ENCODE data around the gene PPP6R2. TPM values are rescaled to one million over a fixed set of nuclear protein-coding genes. Genes with fewer than 3 reads are reported as not detected.
"Not testable (repeated sequence)": the region's sequence is repeated elsewhere in the genome, so short reads cannot be mapped to it uniquely, and the experiment has no call there.

PPP6R2 gene
- total RNA-seq, 2 donors from 2014 or later: 58.7 to 81.2 TPM

- DNase-seq: no peak
- Histone ChIP-seq H3K27ac (ENCODE audit: low read depth, low read length) (no peak overlapping the region), H3K4me1 (ENCODE audit: control insufficient read depth, insufficient read depth, low read length) (peaks cover 5% of the 10 kb centered on the region), H3K36me3 (ENCODE audit: control insufficient read depth, insufficient read depth, low read length) (peaks cover 80% of the 10 kb centered on the region), H3K4me3 (ENCODE audit: low read length) (no peak overlapping the region), H3K9me3 (ENCODE audit: control insufficient read depth, low read length) (no peaks in the 10 kb centered on the region), H3K9ac (ENCODE audit: extremely low read depth, low read length, poor library complexity, severe bottlenecking) (no peak overlapping the region), H3K27me3 (ENCODE audit: control insufficient read depth, insufficient read depth, low read length, poor library complexity, severe bottlenecking) (no peaks in the 10 kb centered on the region)
- H3K36me3 Mint-ChIP-seq (ENCODE audit: low read depth): peaks cover 66% of the 10 kb centered on the region
- no peaks in the 10 kb centered on the region for H3K4me1 Mint-ChIP-seq
- H3K4me3 Mint-ChIP-seq: no peak overlapping the region
- no peaks in the 10 kb centered on the region for H3K27me3 Mint-ChIP-seq (ENCODE audit: insufficient read depth)
- no peak for TF ChIP-seq CTCF (conservative IDR thresholded peaks at IDR 0.05)
- no peaks in the 10 kb centered on the region for H3K9me3 Mint-ChIP-seq
- H3K27ac Mint-ChIP-seq: no peak overlapping the region
- 95 to 97% methylated on average over 12 to 14 of the region's 14 CpGs for WGBS, 2 experiments (ENCODE audit: insufficient coverage in 1 of 2, insufficient read length in 1 of 2)
Observed at GRCh38 chr22:50423956-50424355, 80.8 kb downstream of the PPP6R2 start.

- no peak overlapping the region for H3K4me3 Mint-ChIP-seq
- Histone ChIP-seq H3K4me1 (ENCODE audit: control insufficient read depth, insufficient read depth, low read length) (peaks cover 5% of the 10 kb centered on the region), H3K36me3 (ENCODE audit: control insufficient read depth, insufficient read depth, low read length) (peaks cover 79% of the 10 kb centered on the region), H3K27ac (ENCODE audit: low read depth, low read length) (no peak overlapping the region), H3K9me3 (ENCODE audit: control insufficient read depth, low read length) (no peaks in the 10 kb centered on the region), H3K4me3 (ENCODE audit: low read length) (no peak overlapping the region), H3K27me3 (ENCODE audit: control insufficient read depth, insufficient read depth, low read length, poor library complexity, severe bottlenecking) (no peaks in the 10 kb centered on the region), H3K9ac (ENCODE audit: extremely low read depth, low read length, poor library complexity, severe bottlenecking) (no peak overlapping the region)
- no peaks in the 10 kb centered on the region for H3K9me3 Mint-ChIP-seq
- no peak overlapping the region for H3K27ac Mint-ChIP-seq
- DNase-seq: no peak
- 95 to 97% methylated on average over 9 to 12 of the region's 12 CpGs for WGBS, 2 experiments (ENCODE audit: insufficient coverage in 1 of 2, insufficient read length in 1 of 2)
- TF ChIP-seq CTCF (conservative IDR thresholded peaks at IDR 0.05): no peak
- no peaks in the 10 kb centered on the region for H3K27me3 Mint-ChIP-seq (ENCODE audit: insufficient read depth)
- H3K4me1 Mint-ChIP-seq: no peaks in the 10 kb centered on the region
- H3K36me3 Mint-ChIP-seq (ENCODE audit: low read depth): peaks cover 66% of the 10 kb centered on the region
Observed at GRCh38 chr22:50425179-50425916, 82.2 kb downstream of the PPP6R2 start.

GRCh38 chr22:50432131-50432876 is 89.2 kb downstream of the PPP6R2 start:
- Histone ChIP-seq H3K4me1 (ENCODE audit: control insufficient read depth, insufficient read depth, low read length) (no peaks in the 10 kb centered on the region), H3K9ac (ENCODE audit: extremely low read depth, low read length, poor library complexity, severe bottlenecking) (no peak overlapping the region), H3K9me3 (ENCODE audit: control insufficient read depth, low read length) (no peaks in the 10 kb centered on the region), H3K4me3 (ENCODE audit: low read length) (no peak overlapping the region), H3K27ac (ENCODE audit: low read depth, low read length) (no peak overlapping the region), H3K27me3 (ENCODE audit: control insufficient read depth, insufficient read depth, low read length, poor library complexity, severe bottlenecking) (no peaks in the 10 kb centered on the region), H3K36me3 (ENCODE audit: control insufficient read depth, insufficient read depth, low read length) (peaks cover 50% of the 10 kb centered on the region)
- no peak for TF ChIP-seq CTCF (conservative IDR thresholded peaks at IDR 0.05)
- Mint-ChIP-seq H3K4me3 (no peak overlapping the region), H3K27me3 (ENCODE audit: insufficient read depth) (no peaks in the 10 kb centered on the region), H3K9me3 (no peaks in the 10 kb centered on the region), H3K27ac (no peak overlapping the region), H3K4me1 (no peaks in the 10 kb centered on the region), H3K36me3 (ENCODE audit: low read depth) (peaks cover 49% of the 10 kb centered on the region)
- DNase-seq: no peak
- 95 to 96% methylated on average over 26 to 35 of the region's 35 CpGs for WGBS, 2 experiments (ENCODE audit: insufficient coverage in 1 of 2, insufficient read length in 1 of 2)

GRCh38 chr22:50432877-50433510 is 89.9 kb downstream of the PPP6R2 start:
- not testable (repeated sequence) for H3K9ac ChIP-seq (ENCODE audit: extremely low read depth, low read length, poor library complexity, severe bottlenecking); H3K27me3 ChIP-seq (ENCODE audit: control insufficient read depth, insufficient read depth, low read length, poor library complexity, severe bottlenecking); H3K4me1 ChIP-seq (ENCODE audit: control insufficient read depth, insufficient read depth, low read length); H3K27ac Mint-ChIP-seq; H3K9me3 Mint-ChIP-seq; H3K4me3 ChIP-seq (ENCODE audit: low read length); DNase-seq; H3K4me3 Mint-ChIP-seq; H3K27ac ChIP-seq (ENCODE audit: low read depth, low read length); H3K9me3 ChIP-seq (ENCODE audit: control insufficient read depth, low read length); H3K4me1 Mint-ChIP-seq; H3K27me3 Mint-ChIP-seq (ENCODE audit: insufficient read depth)
- H3K36me3 ChIP-seq (ENCODE audit: control insufficient read depth, insufficient read depth, low read length): peaks cover 45% of the 10 kb centered on the region
- WGBS, 2 experiments (ENCODE audit: insufficient coverage in 1 of 2, insufficient read length in 1 of 2): 92 to 100% methylated on average over 3 to 11 of the region's 24 CpGs
- H3K36me3 Mint-ChIP-seq (ENCODE audit: low read depth): peaks cover 47% of the 10 kb centered on the region

Measured in endodermal cell (in vitro differentiated cells).